GM12891 (cell line): ENCODE data around the gene PPP6R3.

Experiments
- POLR2A ChIP-seq: IDR thresholded peaks from 2 replicates; pipeline ENCODE4 v1.6.1; 2011; ENCODE audit warnings: low read depth, low read length, control low read depth
- POLR2AphosphoS5 ChIP-seq: IDR thresholded peaks from 2 replicates; pipeline ENCODE4 v1.6.1; 2011; ENCODE audit warnings: low read depth, low read length, control low read depth
- TAF1 ChIP-seq: IDR thresholded peaks from 2 replicates; pipeline ENCODE4 v1.6.1; 2011; ENCODE audit warnings: low read depth, low read length, control low read depth

DNA sequence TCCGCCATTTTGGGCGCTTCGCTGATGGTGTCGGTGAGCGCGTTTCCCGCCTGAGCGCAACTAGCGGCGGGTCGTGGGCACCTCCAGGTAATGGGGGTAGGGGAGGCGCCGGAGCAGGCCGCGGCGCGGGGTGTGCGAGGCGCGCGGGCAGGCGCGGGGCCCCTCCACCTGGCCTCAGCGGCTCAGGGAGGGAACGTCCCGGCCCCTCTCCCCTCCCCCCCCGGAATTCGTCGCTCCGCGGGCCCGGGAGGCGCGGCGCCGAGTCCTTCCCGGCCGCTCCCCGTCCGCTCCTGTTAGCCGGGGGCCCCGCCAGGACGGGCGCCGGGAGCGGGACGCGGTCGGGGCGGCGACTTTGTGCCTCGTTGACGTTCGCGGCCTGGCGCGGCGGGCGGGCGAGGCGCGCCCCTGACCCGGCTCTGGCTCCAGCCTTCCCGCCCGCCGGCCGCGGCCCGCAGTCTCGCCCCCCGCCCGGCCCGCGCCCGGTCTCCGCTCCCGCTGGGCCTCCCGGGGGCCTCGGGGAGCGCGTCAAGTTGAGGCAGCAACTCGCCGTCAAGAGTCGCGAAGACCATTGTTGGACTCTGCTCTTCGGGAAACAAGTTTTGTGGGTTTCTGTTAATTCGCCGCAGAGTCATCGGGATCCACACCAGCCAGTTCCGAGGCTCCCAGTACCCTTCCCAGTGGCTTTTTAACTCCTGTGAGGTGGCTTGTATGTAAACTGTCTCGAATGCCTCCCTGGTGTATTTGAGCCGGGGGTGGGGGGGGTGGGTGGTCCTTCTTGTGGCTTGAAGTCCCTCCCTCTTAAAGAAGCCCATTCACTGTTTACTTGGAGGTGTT is at the start of gene PPP6R3:
- peak; percentile 46 for TF ChIP-seq TAF1
- peak; percentile 77 for TF ChIP-seq POLR2A
- TF ChIP-seq POLR2AphosphoS5, result peak; percentile 76
